Measurements from ENCODE around the gene NPPB.

Gene NPPB

GRCh38 chr1:11857164-11857851 is 1.4 kb downstream of the NPPB start:
- Histone ChIP-seq H3K36me3 (ENCODE audit: low read length) (no peaks in the 10 kb centered on the region), H3K27ac (ENCODE audit: low read depth, low read length) (no peak overlapping the region), H3K9ac (ENCODE audit: low read length) (no peak overlapping the region), H3K4me3 (ENCODE audit: insufficient read depth, low read length, poor library complexity, severe bottlenecking) (no peak overlapping the region), H3K4me2 (ENCODE audit: low read depth, low read length, poor library complexity, severe bottlenecking) (no peak overlapping the region), H2AFZ (ENCODE audit: low read depth, low read length, severe bottlenecking) (no peak overlapping the region), H4K20me1 (ENCODE audit: low read depth, low read length) (no peaks in the 10 kb centered on the region), H3K9me3 (ENCODE audit: insufficient read depth, low read length) (no peaks in the 10 kb centered on the region), H3K79me2 (ENCODE audit: insufficient read depth, low read length) (no peaks in the 10 kb centered on the region), H3F3A (ENCODE audit: insufficient read depth) (no peaks in the 10 kb centered on the region), H3K27me3 (ENCODE audit: low read length) (no peaks in the 10 kb centered on the region), H3K9me2 (replicated peaks; ENCODE audit: insufficient read depth, low read length) (no peaks in the 10 kb centered on the region)
- no peak for TF ChIP-seq CTCF (IDR thresholded peaks at IDR 0.05; ENCODE audit: insufficient read depth, low read length, poor library complexity, severe bottlenecking)
- no peak for TF ChIP-seq EZH2phosphoT487 (conservative IDR thresholded peaks at IDR 0.05; ENCODE audit: low read length)

- no peak overlapping the region for H3K4me3 ChIP-seq (ENCODE audit: insufficient read depth, low read length, poor library complexity, severe bottlenecking)
- no peaks in the 10 kb centered on the region for H3F3A ChIP-seq (ENCODE audit: insufficient read depth)
- H3K27ac ChIP-seq (ENCODE audit: low read depth, low read length): no peak overlapping the region
- H3K9ac ChIP-seq (ENCODE audit: low read length): no peak overlapping the region
- no peaks in the 10 kb centered on the region for H3K79me2 ChIP-seq (ENCODE audit: insufficient read depth, low read length)
- no peaks in the 10 kb centered on the region for H3K27me3 ChIP-seq (ENCODE audit: low read length)
- H3K9me3 ChIP-seq (ENCODE audit: insufficient read depth, low read length): no peaks in the 10 kb centered on the region
- H3K36me3 ChIP-seq (ENCODE audit: low read length): no peaks in the 10 kb centered on the region
- TF ChIP-seq EZH2phosphoT487 (conservative IDR thresholded peaks at IDR 0.05; ENCODE audit: low read length) (no peak), CTCF (IDR thresholded peaks at IDR 0.05; ENCODE audit: insufficient read depth, low read length, poor library complexity, severe bottlenecking) (no peak)
- H4K20me1 ChIP-seq (ENCODE audit: low read depth, low read length): no peaks in the 10 kb centered on the region
- H2AFZ ChIP-seq (ENCODE audit: low read depth, low read length, severe bottlenecking): no peak overlapping the region
- H3K4me2 ChIP-seq (ENCODE audit: low read depth, low read length, poor library complexity, severe bottlenecking): no peak overlapping the region
- no peaks in the 10 kb centered on the region for H3K9me2 ChIP-seq (replicated peaks; ENCODE audit: insufficient read depth, low read length)
These were observed 2.0 kb downstream of the NPPB start for GRCh38 chr1:11856698-11857097.

- Histone ChIP-seq H3K27me3 (ENCODE audit: low read length) (no peaks in the 10 kb centered on the region), H3K9ac (ENCODE audit: low read length) (no peak overlapping the region), H3K4me2 (ENCODE audit: low read depth, low read length, poor library complexity, severe bottlenecking) (no peak overlapping the region), H2AFZ (ENCODE audit: low read depth, low read length, severe bottlenecking) (no peak overlapping the region), H3K27ac (ENCODE audit: low read depth, low read length) (no peak overlapping the region), H3K9me3 (ENCODE audit: insufficient read depth, low read length) (no peaks in the 10 kb centered on the region), H3K79me2 (ENCODE audit: insufficient read depth, low read length) (no peaks in the 10 kb centered on the region), H3K36me3 (ENCODE audit: low read length) (no peaks in the 10 kb centered on the region), H3K4me3 (ENCODE audit: insufficient read depth, low read length, poor library complexity, severe bottlenecking) (no peak overlapping the region), H3F3A (ENCODE audit: insufficient read depth) (no peaks in the 10 kb centered on the region), H4K20me1 (ENCODE audit: low read depth, low read length) (no peaks in the 10 kb centered on the region), H3K9me2 (replicated peaks; ENCODE audit: insufficient read depth, low read length) (no peaks in the 10 kb centered on the region)
- TF ChIP-seq EZH2phosphoT487 (conservative IDR thresholded peaks at IDR 0.05; ENCODE audit: low read length): no peak
- no peak for TF ChIP-seq CTCF (IDR thresholded peaks at IDR 0.05; ENCODE audit: insufficient read depth, low read length, poor library complexity, severe bottlenecking)
These were observed 3.3 kb downstream of the NPPB start for GRCh38 chr1:11855430-11855829.
